ENCODE results near the gene SMAD2. TPM values are rescaled to one million over a fixed set of nuclear protein-coding genes. Genes with fewer than 3 reads are reported as not detected.

Gene SMAD2
- total and polyA plus RNA-seq, 3 experiments from 2014 or later: 97.8 to 343 (median 337) TPM

- Histone ChIP-seq H3K36me3 (ENCODE audit: insufficient read depth, low read length) (no peaks in the 10 kb centered on the region), H3K9me3 (ENCODE audit: low read length) (peaks cover 6% of the 10 kb centered on the region), H3K4me3 (ENCODE audit: low read length) (no peak overlapping the region), H3K4me1 (ENCODE audit: insufficient read depth, low read length) (peaks cover 45% of the 10 kb centered on the region), H3K27ac (ENCODE audit: low read depth, low read length) (no peak overlapping the region), H3K27me3 (ENCODE audit: insufficient read depth, low read length, poor library complexity, severe bottlenecking) (no peaks in the 10 kb centered on the region)
- Mint-ChIP-seq H3K36me3 (peaks cover 14 to 40% (median 15%) of the 10 kb centered on the region in 3 donors), H3K9me3 (peaks cover 9 to 21% (median 11%) of the 10 kb centered on the region in 5 donors), H3K4me1 (peaks cover 73 to 88% (median 83%) of the 10 kb centered on the region in 3 donors), H3K27me3 (no peaks in the 10 kb centered on the region), H3K27ac (peak overlapping the region; percentile 49 to 98 (median 84)), H3K4me3 (peak overlapping the region in 6 of 7 donors; percentile 34 to 63 (median 52))
- ChIA-PET POLR2A (interaction anchor here (0.6 to 1.4 kb wide), 2 partner anchors 29 to 45 kb away, joined by 7 to 8 read pairs; partner anchors contain the start of gene SMAD2), CTCF (interaction anchor here (1.7 kb wide), 1 partner anchor 14 kb away, joined by 4 read pairs; no protein-coding TSS in a partner anchor)
- peak in 2 of 5 donors; percentile 19 to 58 for DNase-seq
Observed at GRCh38 chr18:47901624-47902362, 28.7 kb downstream of the SMAD2 start.

- H3K27ac ChIP-seq (ENCODE audit: low read depth, low read length): no peak overlapping the region
- no peak overlapping the region for H3K4me3 Mint-ChIP-seq
- POLR2A ChIA-PET: interaction anchor here (0.7 kb wide), 1 partner anchor 15 kb away, joined by 3 read pairs; no protein-coding TSS in a partner anchor
- H3K27me3 Mint-ChIP-seq: no peaks in the 10 kb centered on the region
- peaks cover 6% of the 10 kb centered on the region for H3K9me3 ChIP-seq (ENCODE audit: low read length)
- H3K36me3 ChIP-seq (ENCODE audit: insufficient read depth, low read length): no peaks in the 10 kb centered on the region
- H3K27me3 ChIP-seq (ENCODE audit: insufficient read depth, low read length, poor library complexity, severe bottlenecking): no peaks in the 10 kb centered on the region
- no peak for DNase-seq
- H3K4me1 Mint-ChIP-seq: peaks cover 81 to 92% (median 88%) of the 10 kb centered on the region in 3 donors
- H3K4me3 ChIP-seq (ENCODE audit: low read length): no peak overlapping the region
- H3K36me3 Mint-ChIP-seq: peaks cover 21 to 27% (median 24%) of the 10 kb centered on the region in 3 donors
- peak overlapping the region in 4 of 8 donors; percentile 7 to 72 (median 20) for H3K27ac Mint-ChIP-seq
- CTCF ChIA-PET: interaction anchor here (1.4 kb wide), 1 partner anchor 31 kb away, joined by 3 read pairs; the partner anchor contains the start of gene SMAD2
- peaks cover 58% of the 10 kb centered on the region for H3K4me1 ChIP-seq (ENCODE audit: insufficient read depth, low read length)
- peaks cover 5 to 12% (median 8%) of the 10 kb centered on the region in 5 donors for H3K9me3 Mint-ChIP-seq
Observed at GRCh38 chr18:47899107-47899840, 31.2 kb downstream of the SMAD2 start.

GRCh38 chr18:47898696-47899095 is 31.8 kb downstream of the SMAD2 start:
- Mint-ChIP-seq H3K4me1 (peaks cover 82 to 92% (median 90%) of the 10 kb centered on the region in 3 donors), H3K9me3 (peaks cover 3 to 9% (median 8%) of the 10 kb centered on the region in 5 donors), H3K27ac (no peak overlapping the region), H3K4me3 (no peak overlapping the region), H3K27me3 (no peaks in the 10 kb centered on the region), H3K36me3 (peaks cover 17 to 33% (median 20%) of the 10 kb centered on the region in 3 donors)
- H3K27ac ChIP-seq (ENCODE audit: low read depth, low read length): no peak overlapping the region
- ChIA-PET POLR2A (no interaction called here), CTCF (no interaction called here)
- no peak for DNase-seq
- H3K27me3 ChIP-seq (ENCODE audit: insufficient read depth, low read length, poor library complexity, severe bottlenecking): no peaks in the 10 kb centered on the region
- no peak overlapping the region for H3K4me3 ChIP-seq (ENCODE audit: low read length)
- peaks cover 58% of the 10 kb centered on the region for H3K4me1 ChIP-seq (ENCODE audit: insufficient read depth, low read length)
- no peaks in the 10 kb centered on the region for H3K9me3 ChIP-seq (ENCODE audit: low read length)
- H3K36me3 ChIP-seq (ENCODE audit: insufficient read depth, low read length): no peaks in the 10 kb centered on the region

DNA sequence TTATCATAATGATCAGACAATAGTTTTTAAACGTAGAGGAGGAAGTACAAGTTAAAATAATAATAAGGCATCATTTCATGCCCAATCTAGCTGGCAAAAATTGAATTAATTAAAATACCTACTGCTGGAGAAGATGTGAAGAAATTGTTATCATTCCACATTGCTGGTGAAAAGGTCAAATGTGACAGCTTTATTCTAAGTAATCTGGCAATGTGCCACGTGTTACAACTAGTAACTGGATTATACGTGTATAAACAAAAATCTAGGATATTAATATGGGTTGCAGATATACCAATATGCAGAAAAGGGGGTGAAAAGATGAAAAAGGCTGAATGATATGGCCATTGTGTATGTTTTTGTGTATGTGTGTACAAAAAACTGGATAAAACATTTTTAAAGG is 32.4 kb downstream of the SMAD2 start:
- peaks cover 54% of the 10 kb centered on the region for H3K4me1 ChIP-seq (ENCODE audit: insufficient read depth, low read length)
- Mint-ChIP-seq H3K36me3 (peaks cover 14 to 34% (median 16%) of the 10 kb centered on the region in 3 donors), H3K4me1 (peaks cover 78 to 89% (median 86%) of the 10 kb centered on the region in 3 donors), H3K4me3 (no peak overlapping the region), H3K27ac (no peak overlapping the region), H3K9me3 (peaks cover 0 to 4% (median 3%) of the 10 kb centered on the region in 5 donors), H3K27me3 (no peaks in the 10 kb centered on the region)
- no peaks in the 10 kb centered on the region for H3K27me3 ChIP-seq (ENCODE audit: insufficient read depth, low read length, poor library complexity, severe bottlenecking)
- ChIA-PET POLR2A (no interaction called here), CTCF (no interaction called here)
- H3K27ac ChIP-seq (ENCODE audit: low read depth, low read length): no peak overlapping the region
- no peak overlapping the region for H3K4me3 ChIP-seq (ENCODE audit: low read length)
- no peak for DNase-seq
- H3K36me3 ChIP-seq (ENCODE audit: insufficient read depth, low read length): no peaks in the 10 kb centered on the region
- no peaks in the 10 kb centered on the region for H3K9me3 ChIP-seq (ENCODE audit: low read length)

- H3K9me3 ChIP-seq (ENCODE audit: low read length): no peaks in the 10 kb centered on the region
- Mint-ChIP-seq H3K9me3 (no peaks in the 10 kb centered on the region), H3K4me1 (peaks cover 59 to 67% (median 65%) of the 10 kb centered on the region in 3 donors), H3K27me3 (no peaks in the 10 kb centered on the region), H3K36me3 (peaks cover 4 to 41% (median 16%) of the 10 kb centered on the region in 3 donors), H3K27ac (peak overlapping the region in 1 of 8 donors; percentile 25), H3K4me3 (no peak overlapping the region)
- DNase-seq: no peak
- peaks cover 31% of the 10 kb centered on the region for H3K4me1 ChIP-seq (ENCODE audit: insufficient read depth, low read length)
- ChIA-PET POLR2A (no interaction called here), CTCF (no interaction called here)
- H3K27me3 ChIP-seq (ENCODE audit: insufficient read depth, low read length, poor library complexity, severe bottlenecking): no peaks in the 10 kb centered on the region
- H3K4me3 ChIP-seq (ENCODE audit: low read length): no peak overlapping the region
- no peak overlapping the region for H3K27ac ChIP-seq (ENCODE audit: low read depth, low read length)
- no peaks in the 10 kb centered on the region for H3K36me3 ChIP-seq (ENCODE audit: insufficient read depth, low read length)
Observed at GRCh38 chr18:47895565-47896250, 34.8 kb downstream of the SMAD2 start.

GRCh38 chr18:47893939-47894699 is 36.3 kb downstream of the SMAD2 start:
- H3K36me3 ChIP-seq (ENCODE audit: insufficient read depth, low read length): no peaks in the 10 kb centered on the region

GRCh38 chr18:47893047-47893446 is 37.4 kb downstream of the SMAD2 start:
- DNase-seq: no peak
- peaks cover 4 to 57% (median 17%) of the 10 kb centered on the region in 3 donors for H3K36me3 Mint-ChIP-seq
- ChIA-PET POLR2A (no interaction called here), CTCF (no interaction called here)
- Histone ChIP-seq H3K4me3 (ENCODE audit: low read length) (no peak overlapping the region), H3K27me3 (ENCODE audit: insufficient read depth, low read length, poor library complexity, severe bottlenecking) (no peaks in the 10 kb centered on the region), H3K9me3 (ENCODE audit: low read length) (no peaks in the 10 kb centered on the region), H3K27ac (ENCODE audit: low read depth, low read length) (no peak overlapping the region), H3K36me3 (ENCODE audit: insufficient read depth, low read length) (no peaks in the 10 kb centered on the region), H3K4me1 (ENCODE audit: insufficient read depth, low read length) (peaks cover 22% of the 10 kb centered on the region)
- peaks cover 47 to 58% (median 53%) of the 10 kb centered on the region in 3 donors for H3K4me1 Mint-ChIP-seq
- H3K27me3 Mint-ChIP-seq: no peaks in the 10 kb centered on the region
- H3K9me3 Mint-ChIP-seq: no peaks in the 10 kb centered on the region
- no peak overlapping the region for H3K4me3 Mint-ChIP-seq
- H3K27ac Mint-ChIP-seq: peak overlapping the region in 2 of 8 donors; percentile 13 to 23

More at GRCh38 chr18:47893939-47894699, 36.3 kb downstream of the SMAD2 start:
- Histone ChIP-seq H3K27ac (ENCODE audit: low read depth, low read length) (no peak overlapping the region), H3K27me3 (ENCODE audit: insufficient read depth, low read length, poor library complexity, severe bottlenecking) (no peaks in the 10 kb centered on the region), H3K4me3 (ENCODE audit: low read length) (no peak overlapping the region), H3K4me1 (ENCODE audit: insufficient read depth, low read length) (peaks cover 17% of the 10 kb centered on the region), H3K9me3 (ENCODE audit: low read length) (no peaks in the 10 kb centered on the region)
- peaks cover 4 to 48% (median 17%) of the 10 kb centered on the region in 3 donors for H3K36me3 Mint-ChIP-seq
- H3K9me3 Mint-ChIP-seq: no peaks in the 10 kb centered on the region
- no peak overlapping the region for H3K4me3 Mint-ChIP-seq
- ChIA-PET CTCF (no interaction called here), POLR2A (no interaction called here)
- H3K4me1 Mint-ChIP-seq: peaks cover 48 to 57% (median 55%) of the 10 kb centered on the region in 3 donors
- H3K27ac Mint-ChIP-seq: peak overlapping the region in 3 of 8 donors; percentile 26 to 80 (median 39)
- H3K27me3 Mint-ChIP-seq: no peaks in the 10 kb centered on the region
- DNase-seq: no peak

Data from CD8-positive, alpha-beta memory T cell (primary cell).